ENCODE measurements around the gene MCTP1.

- TF ChIP-seq CTCF (IDR thresholded peaks at IDR 0.05), result no peak
- no peak for TF ChIP-seq EZH2 (IDR thresholded peaks at IDR 0.05)
These were observed 231.6 kb downstream of the MCTP1 start for GRCh38 chr5:95053253-95053652.

Data from neural progenitor cell (in vitro differentiated cells).